HG03097 (cell line): ENCODE measurements around the gene TNK1.

ENCODE experiments used
- ATAC-seq: cut with Tn5 transposase; IDR thresholded peaks from one replicate; pipeline ENCODE4 v1.9.1; 2021; ENCODE audit not compliant: unreplicated experiment, low FRiP score

The TNK1 gene

GRCh38 chr17:7388856-7389255 is 8.0 kb downstream of the TNK1 start:
- ATAC-seq = no peak

- ATAC-seq = no peak
Observed at GRCh38 chr17:7389924-7390910, 9.3 kb downstream of the TNK1 start.

GRCh38 chr17:7391307-7391706 is 10.4 kb downstream of the TNK1 start:
- ATAC-seq = no peak

- ATAC-seq = no peak
Observed at GRCh38 chr17:7392696-7393612, 12.1 kb downstream of the TNK1 start.

- peak; percentile 27 for ATAC-seq
Observed at GRCh38 chr17:7393613-7394451, 12.9 kb downstream of the TNK1 start.

GRCh38 chr17:7394452-7395191 is 13.7 kb downstream of the TNK1 start, which contains the start of gene PLSCR3:
Gene PLSCR3, minus strand, starts transcription at chr17:7394525. Its CDS starts 415 bp downstream, at chr17:7394110.
- ATAC-seq = peak; percentile 64

- no peak for ATAC-seq
Observed at GRCh38 chr17:7396147-7396546, 15.3 kb downstream of the TNK1 start.

GRCh38 chr17:7398612-7399011 is 17.7 kb downstream of the TNK1 start:
- no peak for ATAC-seq

GRCh38 chr17:7403043-7403726 is 22.3 kb downstream of the TNK1 start:
- no peak for ATAC-seq

- ATAC-seq = no peak
Observed at GRCh38 chr17:7403727-7403976, 22.8 kb downstream of the TNK1 start.

- ATAC-seq = peak; percentile 87
Observed at GRCh38 chr17:7403977-7404736, 23.3 kb downstream of the TNK1 start, which contains the start of gene TMEM256. Gene TMEM256, minus strand, starts transcription at chr17:7404097. Its CDS starts 13 bp downstream, at chr17:7404084.

GRCh38 chr17:7404737-7405349 is 24.0 kb downstream of the TNK1 start:
- ATAC-seq = peak; percentile 2

GRCh38 chr17:7405350-7406234 is 24.7 kb downstream of the TNK1 start:
- ATAC-seq = no peak

GRCh38 chr17:7406235-7406825 is 25.4 kb downstream of the TNK1 start:
- ATAC-seq = no peak

- ATAC-seq = no peak
Observed at GRCh38 chr17:7407082-7407481, 26.2 kb downstream of the TNK1 start.

- no peak for ATAC-seq
Observed at GRCh38 chr17:7407485-7408251, 26.8 kb downstream of the TNK1 start, which contains the start of gene NLGN2. Gene NLGN2, plus strand, starts transcription at chr17:7407845. Its CDS starts 411 bp downstream, at chr17:7408256.
